K562 (cell line): ENCODE measurements around the gene RPTOR. TPM values are rescaled to one million over a fixed set of nuclear protein-coding genes. Genes with fewer than 3 reads are reported as not detected.

ENCODE experiments used
- ATAC-seq: fragments of 200-7000 bp; cut with Tn5 transposase; 3 replicates; pipeline ENCODE4 v1.9.1; 2020; ENCODE audit warnings: moderate library complexity
- BruUV-seq: library from RNA; stranded (reverse); fragments of 400-500 nt; replicated peaks from 2 replicates; lab custom pipeline; 2021; lab: Mats Ljungman, UMichigan
- CTCF ChIA-PET: fragments of 300-600 bp; formaldehyde crosslinking; extraction: SDS; loops from one replicate; lab custom pipeline; 2021; ENCODE audit warnings: low intra/inter-chr PET ratio; lab: Yijun Ruan, JAX
- POLR2A ChIA-PET: fragments of 300-600, 350-650 bp; sonication (Branson Sonifier 250); formaldehyde crosslinking; extraction: SDS; loops from one replicate; lab custom pipeline; 2021; ENCODE audit warnings: antibody characterized with exemption, inconsistent platforms; lab: Yijun Ruan, JAX
- DNase-seq, 4 experiments: peaks; one replicate each; pipeline versions ENCODE4 v3.0.0 to v3.0.0-alpha.2; 2011 to 2018; ENCODE audit warnings: low spot score in 3 of 4, mixed read lengths in 3 of 4; ENCODE audit errors: extremely low read depth in 1 of 4
- FAIRE-seq: peaks from 2 replicates; lab custom pipeline; 2011; peaks lifted over from hg19 to GRCh38; lab: Jason Lieb, UNC
- H2AFZ ChIP-seq: 2 replicates; pipeline ENCODE4 v1.6.0; 2011; ENCODE audit warnings: low read depth, low read length, control low read depth, inconsistent platforms
- H3K27ac ChIP-seq: fragments of 200-600 bp; 3 replicates; pipeline ENCODE4 v1.8.0; 2011; ENCODE audit warnings: low read depth, mild to moderate bottlenecking, control low read depth, inconsistent platforms, low read length, moderate library complexity, mixed read lengths; ENCODE audit errors: extremely low read depth
- H3K27me3 ChIP-seq, 2 experiments: fragments of 300-600 bp in 1 of 2; 2 replicates in 1 of 2; 3 replicates in 1 of 2; pipeline versions ENCODE4 v1.6.0 to v1.8.0; 2011; ENCODE audit warnings: inconsistent platforms in 2 of 2, low read length in 2 of 2, mild to moderate bottlenecking in 1 of 2, mixed read lengths in 1 of 2, moderate library complexity in 1 of 2; ENCODE audit not compliant: control insufficient read depth in 2 of 2, insufficient read depth in 2 of 2
- H3K36me3 ChIP-seq: fragments of 300-600 bp; 3 replicates; pipeline ENCODE4 v1.8.0; 2011; ENCODE audit warnings: mild to moderate bottlenecking, low read length, inconsistent platforms; ENCODE audit not compliant: control insufficient read depth, insufficient read depth
- H3K4me1 ChIP-seq, 2 experiments: fragments of 200-600 bp in 1 of 2; replicated peaks in 1 of 2; 2 replicates in 1 of 2; 3 replicates in 1 of 2; pipeline versions ENCODE4 v1.5.1 to v1.8.0; 2011; ENCODE audit warnings: inconsistent platforms in 2 of 2, low read length in 2 of 2, mild to moderate bottlenecking in 1 of 2, mixed read lengths in 1 of 2, moderate library complexity in 1 of 2; ENCODE audit not compliant: control insufficient read depth in 2 of 2, insufficient read depth in 2 of 2
- H3K4me2 ChIP-seq: 2 replicates; pipeline ENCODE4 v1.6.1; 2011; ENCODE audit warnings: low read length, control low read depth, inconsistent platforms, mixed read lengths; ENCODE audit not compliant: insufficient read depth
- H3K4me3 ChIP-seq: fragments of 200-600 bp; sonication (generic), shearing (Covaris generic); 2 replicates; pipeline ENCODE4 v1.5.1; 2016; ENCODE audit warnings: control low read depth, inconsistent platforms
- H3K79me2 ChIP-seq: fragments of 200-600 bp; 3 replicates; pipeline ENCODE4 v1.8.0; 2011; ENCODE audit warnings: low read length, inconsistent platforms; ENCODE audit not compliant: control insufficient read depth, insufficient read depth
- H3K9ac ChIP-seq, 2 experiments: 2 replicates each; pipeline versions ENCODE4 v1.6.0 to v1.6.1; 2011; ENCODE audit warnings: low read depth in 2 of 2, low read length in 2 of 2, control low read depth in 1 of 2, inconsistent platforms in 1 of 2, mild to moderate bottlenecking in 1 of 2, mixed read lengths in 1 of 2; ENCODE audit not compliant: insufficient read depth in 1 of 2
- H3K9me1 ChIP-seq: one replicate; pipeline ENCODE4 v1.6.0; 2011; ENCODE audit warnings: inconsistent platforms, mild to moderate bottlenecking, low read length, moderate library complexity; ENCODE audit not compliant: control insufficient read depth, insufficient read depth
- H3K9me3 ChIP-seq: replicated peaks from 2 replicates; pipeline ENCODE4 v1.5.1; 2011; ENCODE audit warnings: low read depth, low read length, inconsistent platforms; ENCODE audit not compliant: control insufficient read depth, insufficient read depth
- H4K20me1 ChIP-seq: replicated peaks from 2 replicates; pipeline ENCODE4 v1.6.1; 2011; ENCODE audit warnings: low read length, inconsistent platforms, mixed read lengths; ENCODE audit not compliant: control insufficient read depth, insufficient read depth
- CBX1 ChIP-seq: sonication (generic); IDR thresholded peaks from 2 replicates; pipeline ENCODE4 v1.6.1; 2016; ENCODE audit warnings: antibody characterized with exemption, low read depth, mild to moderate bottlenecking
- ELF4 ChIP-seq: fragments of 450-650 bp; formaldehyde crosslinking; IDR thresholded peaks from 2 replicates; pipeline ENCODE4 v1.4.0; 2022; ENCODE audit warnings: missing genetic modification characterization
- NR4A1 ChIP-seq, 2 experiments: fragments of 250-450 bp in 1 of 2; fragments of 450-650 bp in 1 of 2; sonication (Bioruptor Pico) in 1 of 2; IDR thresholded peaks; 2 replicates each; pipeline versions ENCODE4 v1.4.0 to v1.6.1; 2016 to 2020; ENCODE audit warnings: mild to moderate bottlenecking in 2 of 2, missing compliant biosample characterization in 1 of 2, missing genetic modification characterization in 1 of 2, moderate library complexity in 1 of 2
- OTX1 ChIP-seq: fragments of 450-650 bp; formaldehyde crosslinking; IDR thresholded peaks from 2 replicates; pipeline ENCODE4 v1.4.0; 2022; ENCODE audit warnings: mild to moderate bottlenecking
- WGBS: fragments of 100-300 bp; shearing (Covaris generic); methylation state at CpG from one replicate; pipeline ENCODE4 v1.1.6; 2016; ENCODE audit warnings: low coverage, mixed read lengths; ENCODE audit not compliant: insufficient coverage; ENCODE audit errors: missing lambda C conversion rate; 5-methylcytosine and 5-hydroxymethylcytosine counted together
- in situ Hi-C: fragments of 300-500 bp; cut with MboI; formaldehyde crosslinking; loops from 4 replicates; pipeline ENCODE4 v1.15.0; 2018; ENCODE audit warnings: inconsistent platforms, mixed read lengths
- intact Hi-C: fragments of 100-400 bp; cut with micrococcal nuclease; formaldehyde crosslinking; loops from 2 replicates; pipeline ENCODE4 v1.14.2; 2022
- polyA plus RNA-seq, 8 experiments: library from polyadenylated mRNA; depleted of rRNA in 4 of 8; stranded (reverse) in 5 of 8; unstranded in 3 of 8; fragments of >200 nt; fragmentation: Nextera tagmentation in 2 of 8; fragmentation: Illumina TruSeq in 1 of 8; extraction: Ambion mirVana in 2 of 8; extraction: Trizol in 1 of 8; gene quantifications; 2 replicates each; pipeline versions ENCODE4 v1.2.1 to v1.2.3, GENCODE V29; 2011 to 2014; ENCODE audit warnings: inconsistent platforms in 1 of 8, missing spikeins in 1 of 8
- total RNA-seq, 7 experiments: library from RNA; depleted of rRNA in 6 of 7; stranded (reverse); fragments of >200 nt in 6 of 7; fragmentation: Illumina TruSeq in 2 of 7; extraction: Trizol in 2 of 7; gene quantifications; 2 replicates each; pipeline versions ENCODE4 v1.2.1 to v1.2.3, GENCODE V29; 2011 to 2021; ENCODE audit warnings: low replicate concordance in 1 of 7
- TF ChIP-seq, protein P1 (sequence below): sonication (generic); formaldehyde crosslinking; IDR thresholded peaks from 2 replicates; pipeline ENCODE4 v1.8.1; 2023; ENCODE audit warnings: mild to moderate bottlenecking, missing genetic modification reagents
- TF ChIP-seq, protein P2 (sequence below): fragments of 250-450 bp; sonication (Bioruptor Pico); IDR thresholded peaks from 2 replicates; pipeline ENCODE4 v1.5.1; 2021; ENCODE audit warnings: mild to moderate bottlenecking

RPTOR gene
- total and polyA plus RNA-seq, 9 of the 15 experiments (the other 6 are each of a cell fraction or from before 2014, with no cell fraction given), result 0.24 to 54.1 (median 10.2) TPM

DNA sequence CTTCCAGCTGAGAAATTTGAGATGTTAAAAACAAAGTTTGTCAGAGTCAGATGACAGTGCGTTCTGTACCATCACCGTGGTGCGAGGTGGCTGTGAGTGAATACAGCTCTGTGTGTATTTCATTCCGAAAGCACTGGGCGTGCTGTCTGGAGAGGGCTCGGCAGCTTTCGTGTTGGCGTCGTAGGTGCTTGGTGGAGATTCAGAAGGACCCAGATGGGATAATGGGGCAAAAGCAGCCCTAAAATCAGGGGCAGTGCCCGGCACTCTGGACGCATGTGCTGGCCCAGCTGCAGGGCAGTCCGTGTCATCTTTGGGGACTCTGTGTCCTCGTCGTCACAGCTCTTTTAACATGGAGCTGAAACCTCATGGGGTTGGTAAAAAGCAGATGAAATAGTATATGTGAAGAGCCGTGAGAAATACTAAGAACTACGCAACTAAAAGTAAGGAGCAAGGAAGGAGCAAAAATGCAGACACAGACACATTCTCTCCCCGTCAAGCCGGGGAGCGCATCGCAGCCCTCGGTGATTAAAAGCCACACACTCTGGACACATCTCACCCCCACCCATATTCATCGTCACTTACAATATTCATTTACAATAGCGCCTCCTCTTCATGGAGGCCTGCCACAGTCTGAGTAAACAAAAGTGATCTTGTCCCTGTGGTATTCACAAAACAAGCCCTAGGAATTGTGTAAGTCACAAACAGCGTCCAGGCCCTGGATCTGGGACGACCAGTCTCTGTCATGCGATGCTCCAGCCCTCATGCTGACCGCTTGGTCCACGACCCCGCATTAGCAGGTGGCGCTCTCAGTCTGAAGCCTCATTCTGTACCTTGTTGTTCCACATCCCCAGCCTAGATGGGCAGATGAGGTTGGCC is 206.7 kb downstream of the RPTOR start:
- intact Hi-C loops (no loop called here), in situ Hi-C loops (no loop called here)
- no TSS peak for BruUV-seq
- Histone ChIP-seq H3K9me3 (no peaks in the 10 kb centered on the region), H4K20me1 (no peaks in the 10 kb centered on the region), H3K36me3 (peaks cover 28% of the 10 kb centered on the region; the same call in 2 of the 3 replicates), H3K9ac (no peak overlapping the region), H2AFZ (no peak overlapping the region), H3K9me1 (no peaks in the 10 kb centered on the region), H3K79me2 (no peaks in the 10 kb centered on the region), H3K27me3 (no peaks in the 10 kb centered on the region), H3K4me3 (no peak overlapping the region), H3K4me2 (no peak overlapping the region), H3K4me1 (peaks cover 6 to 11% of the 10 kb centered on the region in 2 experiments; a peak in 4 of 5 replicates), H3K27ac (no peak overlapping the region)
- no peak for TF ChIP-seq CBX1
- no peak for TF ChIP-seq NR4A1 (CRISPR knock-in tag; IDR thresholded peaks at IDR 0.05)
- TF ChIP-seq NR4A1 (tag; IDR thresholded peaks at IDR 0.05), result no peak
- TF ChIP-seq ELF4 (CRISPR knock-in tag), result no peak
- TF ChIP-seq OTX1 (CRISPR knock-in tag), result no peak
- TF ChIP-seq, protein P1, sequence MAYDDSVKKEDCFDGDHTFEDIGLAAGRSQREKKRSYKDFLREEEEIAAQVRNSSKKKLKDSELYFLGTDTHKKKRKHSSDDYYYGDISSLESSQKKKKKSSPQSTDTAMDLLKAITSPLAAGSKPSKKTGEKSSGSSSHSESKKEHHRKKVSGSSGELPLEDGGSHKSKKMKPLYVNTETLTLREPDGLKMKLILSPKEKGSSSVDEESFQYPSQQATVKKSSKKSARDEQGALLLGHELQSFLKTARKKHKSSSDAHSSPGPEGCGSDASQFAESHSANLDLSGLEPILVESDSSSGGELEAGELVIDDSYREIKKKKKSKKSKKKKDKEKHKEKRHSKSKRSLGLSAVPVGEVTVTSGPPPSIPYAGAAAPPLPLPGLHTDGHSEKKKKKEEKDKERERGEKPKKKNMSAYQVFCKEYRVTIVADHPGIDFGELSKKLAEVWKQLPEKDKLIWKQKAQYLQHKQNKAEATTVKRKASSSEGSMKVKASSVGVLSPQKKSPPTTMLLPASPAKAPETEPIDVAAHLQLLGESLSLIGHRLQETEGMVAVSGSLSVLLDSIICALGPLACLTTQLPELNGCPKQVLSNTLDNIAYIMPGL (CRISPR knock-in tag), result no peak
- TF ChIP-seq, protein P2, sequence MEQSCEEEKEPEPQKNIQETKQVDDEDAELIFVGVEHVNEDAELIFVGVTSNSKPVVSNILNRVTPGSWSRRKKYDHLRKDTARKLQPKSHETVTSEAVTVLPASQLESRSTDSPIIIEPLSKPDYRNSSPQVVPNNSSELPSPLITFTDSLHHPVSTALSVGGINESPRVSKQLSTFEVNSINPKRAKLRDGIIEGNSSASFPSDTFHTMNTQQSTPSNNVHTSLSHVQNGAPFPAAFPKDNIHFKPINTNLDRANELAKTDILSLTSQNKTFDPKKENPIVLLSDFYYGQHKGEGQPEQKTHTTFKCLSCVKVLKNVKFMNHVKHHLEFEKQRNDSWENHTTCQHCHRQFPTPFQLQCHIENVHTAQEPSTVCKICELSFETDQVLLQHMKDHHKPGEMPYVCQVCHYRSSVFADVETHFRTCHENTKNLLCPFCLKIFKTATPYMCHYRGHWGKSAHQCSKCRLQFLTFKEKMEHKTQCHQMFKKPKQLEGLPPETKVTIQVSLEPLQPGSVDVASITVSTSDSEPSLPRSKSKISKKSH (CRISPR knock-in tag), result no peak
- 91% methylated on average over 30 of the region's 30 CpGs for WGBS
- no peak for FAIRE-seq
- DNase-seq, result no peak
- ChIA-PET POLR2A (interaction anchor here (0.6 to 0.7 kb wide), 2 partner anchors 7 to 90 kb away, joined by 3 to 4 read pairs; no protein-coding TSS in a partner anchor), CTCF (no interaction called here)
- ATAC-seq, result no peak
